HG02885 (cell line): Measurements from ENCODE around the gene ZFP92.
"Not testable (repeated sequence)": the region's sequence is repeated elsewhere in the genome, so short reads cannot be mapped to it uniquely, and the experiment has no call there.

Source experiments
- ATAC-seq: cut with Tn5 transposase; IDR thresholded peaks from one replicate; pipeline ENCODE4 v1.9.1; 2021; ENCODE audit warnings: mild to moderate bottlenecking; ENCODE audit not compliant: unreplicated experiment, poor library complexity

ZFP92 gene

GRCh38 chrX:153384973-153385372 lies 26.3 kb upstream of the ZFP92 start:
- ATAC-seq: not testable (repeated sequence)

GRCh38 chrX:153386097-153386496 lies 25.2 kb upstream of the ZFP92 start:
- ATAC-seq: no peak

GRCh38 chrX:153387345-153387744 lies 23.9 kb upstream of the ZFP92 start:
- no peak for ATAC-seq

GRCh38 chrX:153387987-153388721 lies 23.1 kb upstream of the ZFP92 start:
- no peak for ATAC-seq

GRCh38 chrX:153388722-153389459 lies 22.4 kb upstream of the ZFP92 start:
- ATAC-seq: no peak

- ATAC-seq: not testable (repeated sequence)
Measured at GRCh38 chrX:153389460-153389768, 21.9 kb upstream of the ZFP92 start.

- ATAC-seq: no peak
Measured at GRCh38 chrX:153392642-153393321, 18.5 kb upstream of the ZFP92 start.

- no peak for ATAC-seq
Measured at GRCh38 chrX:153394612-153395011, 16.7 kb upstream of the ZFP92 start.

GRCh38 chrX:153395613-153396319 lies 15.5 kb upstream of the ZFP92 start:
- ATAC-seq: no peak

GRCh38 chrX:153396320-153397195 lies 14.7 kb upstream of the ZFP92 start:
- no peak for ATAC-seq

GRCh38 chrX:153397256-153397960 lies 13.9 kb upstream of the ZFP92 start:
- no peak for ATAC-seq

- no peak for ATAC-seq
Measured at GRCh38 chrX:153398275-153398960, 12.9 kb upstream of the ZFP92 start.

GRCh38 chrX:153400146-153401132 lies 10.8 kb upstream of the ZFP92 start:
- peak; percentile 56 for ATAC-seq

GRCh38 chrX:153401133-153401764 lies 10.0 kb upstream of the ZFP92 start, which contains the start of gene PNMA6E:
Gene PNMA6E, minus strand, starts transcription at chrX:153401350. Its CDS starts 2,501 bp downstream, at chrX:153398849.
- no peak for ATAC-seq

GRCh38 chrX:153404333-153404732 lies 6.9 kb upstream of the ZFP92 start:
- ATAC-seq: not testable (repeated sequence)

- ATAC-seq: no peak
Measured at GRCh38 chrX:153405426-153405825, 5.8 kb upstream of the ZFP92 start.

- no peak for ATAC-seq
Measured at GRCh38 chrX:153406011-153406410, 5.3 kb upstream of the ZFP92 start.
